ENCODE results near the gene VPS52.

VPS52 gene

GRCh38 chr6:33316603-33317418 lies 45.1 kb upstream of the VPS52 start:
- H3K4me2 ChIP-seq, result peak overlapping the region; percentile 68
- H3K9me3 ChIP-seq, result no peaks in the 10 kb centered on the region
- peaks cover 66% of the 10 kb centered on the region for H4K20me1 ChIP-seq
- peaks cover 41% of the 10 kb centered on the region for H3K36me3 ChIP-seq
- no peak overlapping the region for H3K9ac ChIP-seq
- no peaks in the 10 kb centered on the region for H3K27me3 ChIP-seq
- TF ChIP-seq Cebpa-rat (IDR thresholded peaks at IDR 0.05), result no peak
- H3K4me3 ChIP-seq, result peak overlapping the region; percentile 54
- H3K27ac ChIP-seq, result no peak overlapping the region
- H3K4me1 ChIP-seq, result peaks cover 77% of the 10 kb centered on the region

DNA sequence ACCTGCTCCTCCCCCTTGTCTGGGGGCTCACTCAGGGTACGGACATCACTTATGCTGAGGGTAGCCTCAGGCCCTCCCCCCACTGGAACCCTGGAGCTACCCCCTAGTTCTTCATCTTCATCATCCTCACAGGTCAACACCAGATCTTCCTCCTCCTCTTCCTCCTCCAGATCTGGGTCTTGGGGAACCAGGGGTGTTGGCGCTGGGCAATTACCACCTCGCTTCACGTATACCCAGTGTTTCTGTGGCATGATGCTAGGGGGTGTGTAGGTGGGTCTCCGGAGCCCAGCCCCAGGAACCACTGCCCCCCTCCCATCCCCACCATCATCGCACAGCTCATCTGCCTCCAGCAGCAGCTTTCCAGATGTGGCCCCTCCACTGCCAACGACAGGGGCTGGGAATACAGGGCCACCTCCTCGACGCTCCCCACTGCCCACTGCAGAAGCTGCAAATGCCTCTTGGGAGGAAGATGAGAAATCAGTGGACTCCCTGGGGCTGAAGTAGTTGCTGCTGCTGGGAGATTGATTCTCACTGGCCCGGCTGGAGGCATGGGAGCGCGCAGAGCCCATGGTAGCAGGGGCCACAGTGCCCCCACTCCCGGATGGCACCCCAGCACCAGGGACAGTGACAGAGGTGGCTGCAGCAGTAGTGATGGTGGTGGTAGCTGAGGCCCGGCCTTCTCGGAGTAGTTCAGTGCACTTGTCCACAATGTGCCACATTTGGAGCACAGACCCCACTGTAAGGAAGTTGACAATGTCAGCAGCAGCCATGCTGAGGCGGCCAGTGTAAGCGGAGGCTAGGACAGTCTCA lies 44.3 kb upstream of the VPS52 start:
- no peak for TF ChIP-seq Cebpa-rat (IDR thresholded peaks at IDR 0.05)
- peaks cover 66% of the 10 kb centered on the region for H4K20me1 ChIP-seq
- peak overlapping the region; percentile 96 for H3K4me2 ChIP-seq
- H3K9me3 ChIP-seq, result no peaks in the 10 kb centered on the region
- no peak overlapping the region for H3K27ac ChIP-seq
- peaks cover 45% of the 10 kb centered on the region for H3K36me3 ChIP-seq
- H3K4me1 ChIP-seq, result peaks cover 76% of the 10 kb centered on the region
- H3K9ac ChIP-seq, result no peak overlapping the region
- H3K4me3 ChIP-seq, result no peak overlapping the region
- no peaks in the 10 kb centered on the region for H3K27me3 ChIP-seq

DNA sequence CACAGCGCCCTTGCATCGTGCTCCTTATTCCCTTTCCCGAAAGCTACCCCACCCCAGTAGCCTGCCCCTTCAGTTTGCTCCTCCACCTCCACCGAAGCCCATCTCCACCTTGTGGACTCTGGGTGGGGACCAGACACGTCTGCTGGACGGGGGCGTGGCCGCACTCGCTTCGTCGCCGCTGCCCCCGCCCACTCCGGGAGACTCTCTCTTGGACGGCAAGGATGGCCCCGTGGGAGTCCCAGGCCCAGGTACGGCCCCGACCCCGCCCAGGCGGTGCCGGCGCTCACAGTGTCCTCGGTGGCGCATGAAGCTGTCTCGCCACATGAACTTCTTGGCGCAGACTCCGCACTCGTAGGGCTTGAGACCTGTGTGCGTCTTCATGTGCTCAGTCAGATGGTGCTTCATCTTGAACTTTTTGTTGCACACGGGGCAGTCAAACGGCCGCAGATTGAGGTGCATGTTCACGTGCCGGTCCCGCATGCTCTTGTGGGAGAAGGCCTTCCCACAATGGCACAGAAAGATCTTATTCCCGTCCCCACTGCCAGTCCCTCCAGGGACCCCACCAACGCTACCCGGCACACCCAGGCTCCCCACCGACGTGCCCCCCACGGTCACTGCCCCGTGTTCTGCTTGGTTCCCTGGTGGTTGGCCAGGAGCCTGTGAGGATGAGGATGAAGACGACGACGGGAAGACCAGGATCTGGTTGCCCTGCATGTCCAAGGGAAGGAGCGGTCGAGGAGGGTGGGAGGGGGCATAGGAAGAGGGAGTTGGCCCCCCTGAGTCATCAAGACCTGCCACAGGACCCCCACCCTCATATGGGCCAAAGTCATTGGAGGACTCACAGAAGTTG lies 43.5 kb upstream of the VPS52 start:
- H3K27ac ChIP-seq, result 0 out of 2 replicates have a peak overlapping the region, but pooled peaks have one; percentile 26
- no peak for TF ChIP-seq Cebpa-rat (IDR thresholded peaks at IDR 0.05)
- 0 out of 2 replicates have a peak overlapping the region, but pooled peaks have one; percentile 94 for H3K9ac ChIP-seq
- H3K4me3 ChIP-seq, result peak overlapping the region; percentile 96
- peaks cover 67% of the 10 kb centered on the region for H3K4me1 ChIP-seq
- peaks cover 45% of the 10 kb centered on the region for H3K36me3 ChIP-seq
- peaks cover 66% of the 10 kb centered on the region for H4K20me1 ChIP-seq
- H3K27me3 ChIP-seq, result no peaks in the 10 kb centered on the region
- H3K9me3 ChIP-seq, result no peaks in the 10 kb centered on the region
- H3K4me2 ChIP-seq, result peak overlapping the region; percentile 96

GRCh38 chr6:33314515-33314942 lies 42.9 kb upstream of the VPS52 start:
- H3K4me1 ChIP-seq, result peaks cover 61% of the 10 kb centered on the region
- peak overlapping the region; percentile 96 for H3K4me3 ChIP-seq
- peaks cover 66% of the 10 kb centered on the region for H4K20me1 ChIP-seq
- H3K27me3 ChIP-seq, result no peaks in the 10 kb centered on the region
- H3K27ac ChIP-seq, result peak overlapping the region; percentile 95
- peaks cover 45% of the 10 kb centered on the region for H3K36me3 ChIP-seq
- H3K4me2 ChIP-seq, result peak overlapping the region; percentile 96
- H3K9me3 ChIP-seq, result no peaks in the 10 kb centered on the region
- no peak for TF ChIP-seq Cebpa-rat (IDR thresholded peaks at IDR 0.05)
- peak overlapping the region; percentile 94 for H3K9ac ChIP-seq

GRCh38 chr6:33313709-33314514 lies 42.2 kb upstream of the VPS52 start, which contains the start of gene TAPBP:
TSS of gene TAPBP (minus strand) at chr6:33314078. CDS start at chr6:33314041, 37 bp downstream.
- no peaks in the 10 kb centered on the region for H3K9me3 ChIP-seq
- H3K9ac ChIP-seq, result peak within 1 kb of the TSS; percentile 94
- H4K20me1 ChIP-seq, result peaks cover 66% of the 10 kb centered on the region
- H3K36me3 ChIP-seq, result peaks cover 45% of the 10 kb centered on the region
- peak within 1 kb of the TSS; percentile 95 for H3K27ac ChIP-seq
- no peak for TF ChIP-seq Cebpa-rat (IDR thresholded peaks at IDR 0.05)
- no peaks in the 10 kb centered on the region for H3K27me3 ChIP-seq
- H3K4me3 ChIP-seq, result peak within 1 kb of the TSS; percentile 96
- peak within 1 kb of the TSS; percentile 96 for H3K4me2 ChIP-seq
- peaks cover 55% of the 10 kb centered on the region for H3K4me1 ChIP-seq

DNA sequence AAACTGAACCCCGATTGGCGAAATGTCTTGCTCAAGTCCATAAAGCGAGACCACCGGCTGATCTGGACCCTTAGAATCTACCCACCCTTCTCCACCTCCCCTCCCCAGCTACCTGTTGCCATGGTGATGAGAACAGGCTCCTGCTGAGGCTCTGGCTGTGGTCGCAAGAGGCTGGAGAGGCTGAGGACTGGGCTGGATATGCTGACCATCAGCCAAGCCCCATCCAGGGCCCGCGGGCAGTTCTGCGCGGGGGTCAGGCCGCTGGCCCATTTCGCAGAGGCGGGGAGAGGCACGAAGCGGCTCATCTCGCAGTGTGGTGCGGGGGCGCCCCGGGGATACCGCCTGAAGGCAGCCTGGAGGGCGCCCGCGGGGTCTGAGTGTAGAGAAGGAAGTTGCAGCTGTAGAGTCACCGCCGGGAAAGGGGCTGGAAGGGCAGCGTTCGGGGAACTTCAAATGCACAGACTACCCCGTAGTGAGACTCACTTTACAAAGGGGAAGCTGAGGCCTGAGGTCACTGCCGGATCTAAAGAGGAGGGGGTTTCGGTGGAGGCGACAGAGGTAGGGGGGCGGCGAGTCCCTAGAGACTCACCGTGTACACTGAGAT lies 41.5 kb upstream of the VPS52 start:
- Histone ChIP-seq H3K9me3 (no peaks in the 10 kb centered on the region), H3K4me1 (peaks cover 48% of the 10 kb centered on the region), H3K9ac (peak overlapping the region; percentile 94), H3K27me3 (no peaks in the 10 kb centered on the region), H4K20me1 (peaks cover 66% of the 10 kb centered on the region), H3K4me3 (peak overlapping the region; percentile 96), H3K4me2 (peak overlapping the region; percentile 96), H3K36me3 (peaks cover 47% of the 10 kb centered on the region), H3K27ac (peak overlapping the region; percentile 95)
- TF ChIP-seq Cebpa-rat (IDR thresholded peaks at IDR 0.05), result no peak

DNA sequence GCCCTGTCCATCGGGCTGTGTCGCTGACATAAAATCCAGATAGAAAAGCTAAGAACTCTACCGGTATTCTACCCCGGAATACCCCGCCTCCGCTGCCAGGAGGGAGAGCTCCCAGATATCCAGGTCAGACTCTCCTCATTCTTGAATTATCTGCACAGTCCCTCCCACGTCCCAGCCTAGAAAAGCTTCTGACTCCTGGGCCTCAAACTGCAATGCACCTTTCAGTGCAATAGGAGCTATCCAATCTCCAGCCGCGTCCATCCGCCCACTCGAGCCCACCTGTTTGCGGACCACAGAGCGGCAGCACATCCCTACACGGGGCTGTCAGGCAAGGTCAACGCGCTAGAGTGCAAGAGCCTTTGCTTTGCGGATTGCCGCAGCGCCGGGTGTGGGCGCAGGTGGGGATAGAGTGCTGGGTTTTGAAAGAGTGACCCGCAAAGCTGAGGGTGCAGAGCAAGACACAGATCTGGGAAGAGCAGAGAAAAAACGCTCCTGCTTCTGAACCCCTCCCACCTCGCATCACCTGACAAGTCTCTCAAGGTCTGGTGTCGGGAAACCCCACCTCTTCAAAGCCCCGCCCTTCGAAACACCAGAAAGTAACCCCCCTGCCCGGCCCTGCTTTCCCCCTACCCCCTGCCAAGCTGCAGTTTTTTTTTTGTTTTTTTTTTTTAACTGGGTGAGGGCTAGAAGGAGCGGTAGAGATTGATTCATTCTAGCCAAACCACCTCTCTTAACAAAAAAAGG lies 40.9 kb upstream of the VPS52 start:
- peak overlapping the region; percentile 94 for H3K9ac ChIP-seq
- peak overlapping the region; percentile 96 for H3K4me2 ChIP-seq
- no peaks in the 10 kb centered on the region for H3K27me3 ChIP-seq
- H3K36me3 ChIP-seq, result peaks cover 52% of the 10 kb centered on the region
- H3K27ac ChIP-seq, result peak overlapping the region; percentile 95
- peak overlapping the region; percentile 96 for H3K4me3 ChIP-seq
- peaks cover 46% of the 10 kb centered on the region for H3K4me1 ChIP-seq
- no peak for TF ChIP-seq Cebpa-rat (IDR thresholded peaks at IDR 0.05)
- H3K9me3 ChIP-seq, result no peaks in the 10 kb centered on the region
- H4K20me1 ChIP-seq, result peaks cover 72% of the 10 kb centered on the region

DNA sequence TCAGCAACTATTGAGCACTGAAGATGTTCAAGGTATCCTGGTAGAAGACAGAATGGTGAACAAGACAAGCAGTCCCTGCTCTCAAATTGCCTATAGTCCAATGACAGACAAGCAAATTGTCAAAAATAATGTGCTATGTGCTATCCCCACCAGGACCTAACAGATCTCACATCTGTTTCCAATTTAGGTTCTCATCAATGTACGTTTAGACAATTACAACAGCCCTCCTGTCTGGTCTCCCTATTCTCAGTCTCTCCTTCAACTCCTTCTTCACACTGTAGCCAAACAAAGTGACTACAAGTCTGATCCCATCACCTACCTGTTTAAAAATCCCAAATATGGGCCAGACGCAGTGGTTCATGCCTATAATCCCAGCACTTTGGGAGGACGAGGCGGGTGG lies 34.7 kb upstream of the VPS52 start:
- no peaks in the 10 kb centered on the region for H3K27me3 ChIP-seq
- H4K20me1 ChIP-seq, result peaks cover 74% of the 10 kb centered on the region
- H3K9ac ChIP-seq, result no peak overlapping the region
- H3K27ac ChIP-seq, result 0 out of 2 replicates have a peak overlapping the region, but pooled peaks have one; percentile 8
- peaks cover 97% of the 10 kb centered on the region for H3K36me3 ChIP-seq
- H3K9me3 ChIP-seq, result no peaks in the 10 kb centered on the region
- H3K4me3 ChIP-seq, result no peak overlapping the region
- TF ChIP-seq Cebpa-rat (IDR thresholded peaks at IDR 0.05), result no peak
- peak overlapping the region; percentile 26; the same call in 1 of the 2 replicates for H3K4me2 ChIP-seq
- peaks cover 22% of the 10 kb centered on the region for H3K4me1 ChIP-seq
